ENCODE measurements around the gene TRIM14. TPM values are rescaled to one million over a fixed set of nuclear protein-coding genes. Genes with fewer than 3 reads are reported as not detected.
"Not testable (repeated sequence)": the region's sequence is repeated elsewhere in the genome, so short reads cannot be mapped to it uniquely, and the experiment has no call there.

Gene TRIM14
- total and polyA plus RNA-seq, 9 donors: 2.3 to 24.0 (median 5.7) TPM

- Histone ChIP-seq H3K36me3 (no peaks in the 10 kb centered on the region), H3K4me1 (ENCODE audit: insufficient read depth) (peaks cover 1% of the 10 kb centered on the region), H3K4me3 (no peak overlapping the region), H3K27ac (no peak overlapping the region), H3K27me3 (no peaks in the 10 kb centered on the region), H3K9me3 (no peaks in the 10 kb centered on the region)
- WGBS, 3 donors: 77 to 84% (median 78%) methylated on average over 8 of the region's 8 CpGs
- TF ChIP-seq, protein P1, sequence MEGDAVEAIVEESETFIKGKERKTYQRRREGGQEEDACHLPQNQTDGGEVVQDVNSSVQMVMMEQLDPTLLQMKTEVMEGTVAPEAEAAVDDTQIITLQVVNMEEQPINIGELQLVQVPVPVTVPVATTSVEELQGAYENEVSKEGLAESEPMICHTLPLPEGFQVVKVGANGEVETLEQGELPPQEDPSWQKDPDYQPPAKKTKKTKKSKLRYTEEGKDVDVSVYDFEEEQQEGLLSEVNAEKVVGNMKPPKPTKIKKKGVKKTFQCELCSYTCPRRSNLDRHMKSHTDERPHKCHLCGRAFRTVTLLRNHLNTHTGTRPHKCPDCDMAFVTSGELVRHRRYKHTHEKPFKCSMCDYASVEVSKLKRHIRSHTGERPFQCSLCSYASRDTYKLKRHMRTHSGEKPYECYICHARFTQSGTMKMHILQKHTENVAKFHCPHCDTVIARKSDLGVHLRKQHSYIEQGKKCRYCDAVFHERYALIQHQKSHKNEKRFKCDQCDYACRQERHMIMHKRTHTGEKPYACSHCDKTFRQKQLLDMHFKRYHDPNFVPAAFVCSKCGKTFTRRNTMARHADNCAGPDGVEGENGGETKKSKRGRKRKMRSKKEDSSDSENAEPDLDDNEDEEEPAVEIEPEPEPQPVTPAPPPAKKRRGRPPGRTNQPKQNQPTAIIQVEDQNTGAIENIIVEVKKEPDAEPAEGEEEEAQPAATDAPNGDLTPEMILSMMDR (IDR thresholded peaks at IDR 0.05): no peak
- DNase-seq: no peak
- intact Hi-C loops (cut with DNase I): loop anchor here in 1 of 4 donors (1.0 kb wide), 1 partner anchor 17 kb away; no protein-coding TSS in a partner anchor
These were observed 97.5 kb downstream of the TRIM14 start for GRCh38 chr9:98021306-98022040.

DNA sequence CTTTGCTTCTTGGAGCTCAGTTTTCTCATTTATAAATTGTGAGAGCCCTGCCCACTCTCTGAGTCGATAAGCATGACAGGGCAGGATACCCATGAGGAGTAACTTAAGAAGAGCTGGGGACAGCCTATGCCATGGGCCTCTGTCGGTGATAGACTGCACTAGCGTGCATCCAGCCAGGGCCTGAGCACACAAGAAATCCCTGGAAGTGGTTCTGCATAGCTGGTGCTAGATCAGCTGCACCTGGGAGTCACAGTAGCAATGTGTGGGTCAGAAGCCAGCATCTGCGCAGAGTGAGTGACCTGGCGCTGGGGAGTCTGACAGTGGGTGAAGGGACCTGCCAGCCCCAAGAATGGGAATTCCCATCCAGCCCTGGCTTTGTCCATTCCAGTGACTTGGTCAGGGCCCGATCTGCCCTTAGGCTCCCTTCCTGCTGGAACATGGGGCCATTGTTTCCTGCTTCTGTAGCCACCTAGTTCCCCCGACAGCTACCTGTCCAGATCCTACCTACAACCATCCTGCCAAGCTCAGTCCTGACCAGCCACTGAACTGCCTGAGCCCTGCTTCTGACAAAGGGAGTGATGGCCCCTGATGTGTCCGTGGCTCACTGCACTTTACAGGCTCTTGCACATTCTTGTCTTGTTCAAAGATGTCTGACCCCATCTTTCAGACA, 98.4 kb downstream of the TRIM14 start:
- Histone ChIP-seq H3K9me3 (no peaks in the 10 kb centered on the region), H3K4me3 (no peak overlapping the region), H3K4me1 (ENCODE audit: insufficient read depth) (no peaks in the 10 kb centered on the region), H3K27me3 (no peaks in the 10 kb centered on the region), H3K27ac (no peak overlapping the region), H3K36me3 (no peaks in the 10 kb centered on the region)
- TF ChIP-seq EP300 (IDR thresholded peaks at IDR 0.05): no peak
- TF ChIP-seq, protein P1 (IDR thresholded peaks at IDR 0.05): no peak
- no peak for TF ChIP-seq POLR2A (IDR thresholded peaks at IDR 0.05)
- no peak for DNase-seq
- 85 to 95% (median 88%) methylated on average over 8 of the region's 8 CpGs for WGBS, 3 donors
- intact Hi-C loops (cut with DNase I): loop anchor here in 1 of 4 donors (1.0 kb wide), 1 partner anchor 18 kb away; no protein-coding TSS in a partner anchor

DNA sequence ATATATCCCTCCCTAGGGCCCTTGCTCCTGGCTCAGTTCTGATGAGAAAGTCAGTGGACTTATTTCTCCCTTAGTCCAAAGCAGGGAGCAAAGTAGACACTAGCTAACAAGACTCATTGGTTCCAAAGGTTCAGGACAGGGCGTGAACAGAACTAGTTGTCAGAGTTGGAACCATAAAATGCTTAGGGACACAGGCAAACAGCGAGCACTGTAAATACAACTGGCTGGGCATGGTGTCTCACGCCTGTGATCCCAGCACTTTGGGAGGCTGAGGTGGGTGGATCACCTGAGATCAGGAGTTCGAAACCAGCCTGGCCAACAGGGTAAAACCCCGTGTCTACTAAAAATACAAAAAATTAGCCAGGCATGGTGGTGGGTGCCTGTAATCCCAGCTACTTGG, 99.2 kb downstream of the TRIM14 start:
- H3K4me1 ChIP-seq (ENCODE audit: insufficient read depth); H3K27me3 ChIP-seq; H3K9me3 ChIP-seq; intact Hi-C loops (cut with DNase I); H3K4me3 ChIP-seq; H3K36me3 ChIP-seq; DNase-seq; H3K27ac ChIP-seq: not testable (repeated sequence)
- WGBS, 3 donors: 85 to 98% (median 93%) methylated on average over 5 of the region's 5 CpGs

Small RNA genes within 50 kb of the gene (small RNA-seq; reads per million reads assigned to genes)
- gene RF00017: not detected
- gene RNU6-918P: not detected

Other genes starting within 250 kb of the TRIM14 start
- 10 to 100 TPM; 11.5 to 19.4 (median 15.3) TPM for gene TRMO, start 196.7 kb downstream of the TRIM14 start, total RNA-seq
- 10 to 100 TPM; 12.6 to 25.3 TPM for gene TRMO, start 196.7 kb downstream of the TRIM14 start, polyA plus RNA-seq
- under 1 TPM in 2 of 7 donors, not detected in 5; 0.10 to 0.53 TPM for gene HEMGN, start 181.1 kb downstream of the TRIM14 start, total RNA-seq
- gene HEMGN, start 181.1 kb downstream of the TRIM14 start, polyA plus RNA-seq: not detected
- 100 to 1,000 TPM in 5 of 7 donors, 10 to 100 TPM in 2; 41.4 to 167 (median 137) TPM for gene ANP32B, start 135.9 kb downstream of the TRIM14 start, total RNA-seq
- 100 to 1,000 TPM; 162 to 302 TPM for gene ANP32B, start 135.9 kb downstream of the TRIM14 start, polyA plus RNA-seq
- gene NANS, start 62.5 kb downstream of the TRIM14 start, total RNA-seq: 10 to 100 TPM; 24.1 to 43.8 (median 33.8) TPM
- 10 to 100 TPM; 28.3 to 41.5 TPM for gene NANS, start 62.5 kb downstream of the TRIM14 start, polyA plus RNA-seq
- 1 to 10 TPM in 4 of 7 donors, under 1 TPM in 3; 0.13 to 3.7 (median 1.2) TPM for gene CORO2A, start 73.4 kb upstream of the TRIM14 start, total RNA-seq
- gene CORO2A, start 73.4 kb upstream of the TRIM14 start, polyA plus RNA-seq: 1 to 10 TPM in 1 of 2 donors, under 1 TPM in 1; 0.33 to 1.9 TPM
- 10 to 100 TPM in 1 of 7 donors, 1 to 10 TPM in 6; 3.9 to 11.3 (median 4.7) TPM for gene TBC1D2, start 136.4 kb upstream of the TRIM14 start, total RNA-seq
- gene TBC1D2, start 136.4 kb upstream of the TRIM14 start, polyA plus RNA-seq: 1 to 10 TPM; 1.7 to 3.6 TPM

All from ovary (tissue), 9 donors.